Stimulated activated CD4-positive, alpha-beta T cell treated with anti-CD3 and anti-CD28 coated beads, TNF-alpha, amount 100 ng/mL, for 48 hours (primary cell): Measurements from ENCODE around the gene XRCC5.
"Not testable (repeated sequence)": the region's sequence is repeated elsewhere in the genome, so short reads cannot be mapped to it uniquely, and the experiment has no call there.

Source experiments
- DNase-seq, 3 donors: peaks; one replicate each; pipeline ENCODE4 v3.0.0-alpha.2; 2020; ENCODE audit warnings: low read depth in 3 of 3

XRCC5 gene

DNA sequence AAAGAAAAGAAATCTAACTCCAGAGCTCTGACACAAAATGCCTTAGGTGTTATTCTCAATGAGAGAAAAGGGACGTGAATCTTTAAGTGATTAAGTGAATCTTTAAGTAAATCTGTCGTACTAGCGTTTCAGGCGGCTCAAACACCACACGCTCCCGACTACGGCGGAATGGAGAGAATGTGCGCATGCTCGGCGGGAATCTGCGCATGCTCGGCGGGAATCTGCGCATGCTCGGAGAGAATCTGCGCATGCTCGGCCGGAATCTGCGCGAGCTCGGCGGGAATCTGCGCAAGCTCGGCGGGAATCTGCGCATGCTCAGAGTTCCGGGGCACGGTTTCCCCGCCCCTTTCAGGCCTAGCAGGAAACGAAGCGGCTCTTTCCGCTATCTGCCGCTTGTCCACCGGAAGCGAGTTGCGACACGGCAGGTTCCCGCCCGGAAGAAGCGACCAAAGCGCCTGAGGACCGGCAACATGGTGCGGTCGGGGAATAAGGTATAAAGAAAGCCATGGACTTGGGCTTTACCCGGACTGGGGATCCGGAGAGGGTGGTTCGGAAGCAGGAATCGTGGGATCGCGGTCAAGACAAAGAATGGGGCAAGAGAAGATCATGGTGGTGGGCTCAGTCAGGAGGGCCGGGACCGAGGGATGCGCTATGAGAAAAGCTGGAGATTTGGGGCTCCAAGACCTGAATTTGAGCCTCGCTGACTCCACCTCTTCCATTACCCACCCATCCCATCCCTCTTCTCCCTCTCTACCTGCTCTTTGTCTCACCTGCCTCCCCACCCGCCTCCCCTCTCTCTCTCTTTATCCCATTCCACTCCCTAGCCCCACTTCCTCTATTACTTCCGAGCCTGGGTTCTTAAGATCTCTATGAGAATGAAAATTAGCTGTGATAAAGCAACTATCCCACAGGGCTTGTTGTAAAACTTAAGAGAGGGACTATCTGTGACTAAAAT lies at the start of gene XRCC5:
Gene XRCC5, plus strand, starts transcription at position 382 of the 955 bp plus-strand sequence. Its CDS starts 89 bp downstream, at position 471.
- peak; percentile 96 to 98 (median 96) for DNase-seq

DNA sequence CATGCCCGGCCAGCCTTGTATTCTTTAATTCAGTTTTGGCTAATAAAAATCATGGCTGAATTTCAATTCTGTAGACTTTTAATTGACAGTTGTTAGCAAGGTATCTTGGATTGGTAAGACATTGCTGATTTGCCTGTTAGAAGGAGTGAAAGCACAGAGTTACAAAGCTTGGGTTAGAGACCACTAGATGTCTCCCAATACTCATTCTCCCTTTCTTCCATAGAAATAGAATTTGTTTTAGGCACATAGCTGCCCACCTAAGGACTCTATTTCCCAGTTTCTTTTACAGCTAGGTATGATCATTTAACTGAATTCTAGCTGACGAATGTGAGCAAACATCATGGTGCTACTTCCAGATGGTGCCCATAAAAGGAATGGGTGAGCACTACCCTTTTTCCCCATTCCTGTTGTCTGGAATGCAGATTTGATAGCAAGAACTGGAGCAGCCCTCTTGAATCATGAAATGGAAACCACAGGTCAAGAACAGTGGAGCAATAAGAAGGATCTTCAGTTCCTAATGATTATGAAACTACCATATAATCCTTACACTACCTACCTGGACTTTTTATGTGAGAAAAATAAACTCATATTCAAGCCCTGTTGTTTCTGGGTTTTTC lies 45.0 kb upstream of the XRCC5 start:
- no peak for DNase-seq

DNA sequence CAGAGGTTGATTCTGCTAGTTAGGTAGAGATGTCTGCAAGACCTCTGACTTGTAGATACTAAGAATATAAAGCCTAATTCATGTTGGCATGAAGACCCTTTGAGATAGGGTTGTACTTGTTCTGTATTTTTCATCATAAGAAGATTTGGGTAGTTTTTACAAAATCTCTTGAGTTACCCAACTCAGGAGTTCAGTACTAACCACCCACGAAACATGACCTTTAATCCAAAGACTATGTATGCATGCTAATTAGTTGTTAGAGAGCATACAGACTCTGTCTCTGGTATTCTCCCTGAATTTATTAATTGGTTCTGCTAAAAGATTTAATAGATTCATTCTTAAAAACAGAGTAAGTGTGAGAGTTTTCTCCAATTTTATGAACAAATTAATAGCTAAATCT lies 44.5 kb upstream of the XRCC5 start:
- no peak for DNase-seq

DNA sequence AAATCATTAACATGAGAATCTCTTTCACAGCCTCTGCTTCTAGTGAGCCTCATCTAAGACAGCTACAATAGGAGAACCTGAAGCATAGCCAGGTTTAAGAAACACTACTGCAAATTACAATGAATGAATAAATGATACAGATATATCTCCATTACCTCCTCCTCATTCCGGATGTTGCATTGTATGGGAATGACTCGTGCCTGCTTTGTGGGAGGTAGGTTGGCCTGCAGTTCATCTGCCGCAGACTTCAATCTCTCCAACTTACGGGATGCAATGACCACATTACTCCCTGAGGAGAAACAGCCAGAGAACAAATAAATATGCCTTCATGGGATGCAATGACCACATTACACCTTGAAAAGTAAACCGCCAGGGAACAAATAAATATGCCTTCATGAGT lies 42.9 kb upstream of the XRCC5 start:
- DNase-seq, result no peak

DNA sequence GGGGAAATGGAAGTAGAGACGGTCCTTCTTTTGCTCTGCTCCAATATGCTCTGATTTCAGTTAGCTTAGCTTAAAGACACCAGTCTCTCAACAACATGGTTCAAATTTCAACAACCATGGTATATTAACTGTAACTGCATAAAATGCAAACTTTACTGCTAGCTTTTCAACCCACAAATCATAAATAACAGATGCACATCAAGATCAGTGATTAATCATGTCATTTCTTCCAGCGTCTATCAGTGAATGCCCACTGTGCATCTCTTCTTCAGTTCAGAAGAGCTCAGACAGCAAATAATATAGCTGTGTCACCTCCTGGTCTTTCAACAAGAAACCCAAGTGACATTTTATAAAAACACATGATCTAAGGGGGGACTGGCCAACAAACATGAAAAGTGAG lies 40.1 kb upstream of the XRCC5 start:
- no peak for DNase-seq

DNA sequence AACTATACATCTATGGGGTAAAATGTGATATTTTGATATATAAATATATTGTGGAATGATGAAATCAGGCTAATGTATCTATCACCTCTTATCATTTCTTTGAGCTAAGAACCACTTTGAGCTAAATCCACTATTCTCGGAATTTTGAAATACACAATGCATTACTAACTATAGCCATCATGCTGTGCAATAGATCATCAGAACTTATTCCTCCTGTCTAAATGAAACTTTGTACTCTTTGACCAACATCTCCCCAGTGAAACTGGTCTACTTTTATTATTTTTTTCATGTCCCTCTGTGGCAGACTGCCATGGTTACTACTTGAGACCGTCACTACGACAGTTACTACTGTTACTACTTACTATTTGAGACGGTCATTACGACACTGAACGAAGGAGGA lies 39.0 kb upstream of the XRCC5 start:
- DNase-seq, result no peak

DNA sequence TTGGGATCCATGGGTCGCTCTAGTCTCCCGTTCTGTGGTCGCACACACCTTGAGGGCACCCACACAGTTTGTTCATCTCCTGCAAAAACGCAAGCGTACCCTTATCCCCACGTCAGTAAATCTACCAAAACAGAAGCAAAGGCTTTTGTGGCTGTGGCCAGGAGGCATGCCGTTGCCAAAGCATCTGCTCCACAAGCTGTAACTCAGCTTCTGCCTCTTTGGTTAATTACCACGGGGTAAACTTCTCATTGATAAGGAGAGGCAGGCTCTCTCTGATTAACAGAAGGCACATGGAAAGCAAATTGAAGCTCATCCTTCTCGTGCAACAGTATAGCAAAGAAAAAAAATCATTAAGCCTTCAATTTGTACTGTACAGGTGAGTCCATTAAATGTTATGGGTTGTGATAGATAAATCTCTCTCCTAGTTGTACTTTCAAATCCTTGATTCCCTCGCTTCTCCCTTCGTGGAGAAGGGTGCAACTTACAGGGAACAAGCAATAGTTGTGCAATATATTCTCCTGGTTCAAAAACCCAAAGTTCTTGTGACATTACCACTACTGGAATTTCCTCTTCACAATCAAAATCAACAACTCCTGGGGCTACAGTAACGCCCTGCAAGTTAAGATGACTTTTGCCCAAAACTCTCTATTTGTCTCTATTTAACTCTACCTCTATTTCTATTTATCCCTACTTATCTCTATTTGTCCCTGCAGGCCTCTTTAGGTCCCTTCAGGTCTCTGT lies 37.9 kb upstream of the XRCC5 start:
- no peak for DNase-seq

DNA sequence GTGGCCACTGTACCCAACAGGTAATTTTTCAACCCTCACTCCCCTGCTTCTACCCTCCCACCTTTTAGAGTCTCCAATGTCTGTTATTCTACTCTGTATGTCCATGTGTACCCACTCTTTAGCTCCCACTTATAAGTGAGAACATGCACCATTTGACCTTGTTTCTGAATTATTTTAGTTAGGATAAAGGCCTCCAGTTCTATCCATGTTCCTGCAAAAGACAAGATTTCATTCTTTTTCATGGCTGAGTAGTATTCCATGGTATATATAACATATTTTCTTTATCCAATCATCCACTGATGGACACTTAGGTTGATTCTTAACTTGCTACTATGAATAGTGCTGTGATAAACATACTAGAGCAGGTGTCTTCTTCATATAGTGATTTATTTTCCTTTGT lies 36.7 kb upstream of the XRCC5 start:
- DNase-seq, result no peak

DNA sequence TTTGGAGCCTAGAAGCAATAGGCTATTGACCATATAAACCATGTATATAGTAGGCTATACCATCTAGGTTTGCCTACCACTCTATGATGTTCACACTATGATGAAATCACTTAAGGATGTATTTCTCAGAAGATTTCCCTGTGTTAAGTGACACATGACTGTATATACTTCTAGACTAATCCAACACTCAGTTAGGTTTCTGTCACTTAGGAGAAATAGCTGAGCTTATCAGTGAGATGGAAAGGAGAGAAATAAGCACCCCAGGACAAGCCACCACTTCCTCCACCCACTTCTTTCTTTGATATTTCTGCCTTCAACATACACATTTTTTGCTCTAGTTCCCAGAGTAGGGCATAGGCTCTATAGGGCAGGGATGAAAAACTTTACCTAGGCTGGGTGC lies 35.4 kb upstream of the XRCC5 start:
- DNase-seq, result no peak

DNA sequence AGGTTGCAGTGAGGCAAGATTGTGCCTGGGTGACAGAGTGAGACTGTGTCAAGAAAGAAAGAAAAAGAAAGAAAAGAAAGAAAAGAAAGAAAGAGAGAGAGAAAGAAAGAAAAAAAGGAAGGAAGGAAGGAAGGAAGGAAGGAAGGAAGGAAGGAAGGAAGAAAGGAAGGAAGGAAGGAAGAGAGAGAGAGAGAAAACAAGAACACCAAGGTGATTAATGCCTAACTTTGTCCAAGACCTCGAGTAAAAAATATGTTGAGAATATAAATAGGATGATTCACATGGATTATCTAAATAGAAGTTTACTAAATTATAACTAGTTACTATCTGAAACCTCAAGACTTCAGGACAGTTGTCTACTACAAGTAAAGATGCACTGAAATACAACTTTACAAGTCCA lies 34.8 kb upstream of the XRCC5 start:
- DNase-seq, result no peak

DNA sequence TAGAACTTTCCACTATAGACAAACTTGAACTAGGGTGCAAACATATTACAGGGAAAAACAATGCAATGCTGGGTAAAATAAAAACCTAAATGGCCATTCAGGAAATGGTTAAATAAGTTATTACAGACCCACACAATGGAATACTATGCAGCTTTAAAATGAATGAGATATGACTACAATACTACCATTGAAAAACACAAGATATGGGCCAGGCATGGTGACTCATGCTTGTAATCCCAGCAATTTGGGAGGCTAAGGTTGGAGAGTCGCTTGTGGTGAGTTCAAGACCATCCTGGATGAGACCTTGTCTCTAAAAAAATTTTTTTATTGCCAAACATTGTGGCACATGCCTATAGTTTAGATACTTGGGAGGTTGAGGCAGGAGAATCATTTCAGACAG lies 34.4 kb upstream of the XRCC5 start:
- no peak for DNase-seq

DNA sequence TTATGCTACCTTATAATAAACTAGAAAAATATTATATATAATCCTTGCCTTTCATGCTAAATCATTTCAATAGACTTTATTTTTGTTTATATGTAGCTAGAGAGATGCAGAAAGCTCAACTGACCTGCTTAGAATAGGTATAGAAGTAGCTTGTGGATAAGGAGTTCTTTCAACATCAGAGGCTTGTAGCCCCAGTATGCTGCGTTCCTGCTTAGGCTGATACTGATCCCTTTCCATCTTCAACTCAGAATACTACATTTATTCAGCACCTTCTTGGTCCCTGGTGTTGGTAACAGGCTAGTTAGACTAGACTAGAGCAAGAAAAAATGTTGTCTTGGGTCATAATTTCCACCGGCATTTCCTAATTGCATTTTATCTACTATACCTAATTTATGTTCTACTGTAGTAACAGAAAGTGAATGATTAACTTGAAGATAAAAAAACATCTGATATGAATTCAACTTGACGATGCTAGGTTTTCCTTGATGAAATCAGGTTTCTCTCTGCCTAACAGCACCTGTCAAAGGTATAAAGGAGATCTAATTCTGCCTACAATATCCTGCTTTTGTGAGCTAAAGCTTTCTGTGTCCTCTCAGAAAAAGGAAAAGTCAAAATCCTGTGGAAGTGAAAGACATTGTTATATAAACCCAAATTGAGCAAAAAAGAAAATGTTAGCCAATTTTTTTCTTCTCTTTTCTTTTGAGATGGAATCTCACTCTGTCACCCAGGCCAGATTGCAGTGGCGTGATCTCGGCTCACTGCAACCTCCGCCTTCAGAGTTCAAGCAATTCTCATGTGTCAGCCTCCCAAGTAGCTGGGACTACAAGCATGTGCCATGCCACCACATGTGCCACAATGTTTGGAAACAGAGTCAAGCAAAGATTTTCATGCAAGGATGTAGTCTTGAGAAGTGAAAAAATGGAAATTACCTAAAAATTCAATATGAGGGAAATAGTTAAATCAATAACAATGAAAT lies 33.4 kb upstream of the XRCC5 start:
- DNase-seq, result no peak

DNA sequence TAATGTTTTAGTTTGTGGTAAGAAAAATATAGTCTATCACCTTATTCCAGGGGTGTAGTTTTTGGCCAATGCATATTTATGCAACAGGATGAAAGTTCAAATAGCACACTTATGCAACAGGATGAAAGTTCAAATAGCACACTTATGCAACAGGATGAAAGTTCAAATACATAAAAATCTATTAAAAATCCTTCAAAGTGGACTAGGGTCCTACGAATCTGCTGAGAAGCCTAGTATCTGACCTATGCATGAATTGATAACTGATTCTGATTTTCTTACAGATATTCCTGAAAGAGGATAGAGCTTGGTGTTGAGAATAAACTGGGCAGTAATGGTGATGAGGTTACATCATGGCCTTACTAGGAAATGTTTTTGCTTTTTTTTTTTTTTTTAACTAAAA lies 30.4 kb upstream of the XRCC5 start:
- DNase-seq, result no peak

DNA sequence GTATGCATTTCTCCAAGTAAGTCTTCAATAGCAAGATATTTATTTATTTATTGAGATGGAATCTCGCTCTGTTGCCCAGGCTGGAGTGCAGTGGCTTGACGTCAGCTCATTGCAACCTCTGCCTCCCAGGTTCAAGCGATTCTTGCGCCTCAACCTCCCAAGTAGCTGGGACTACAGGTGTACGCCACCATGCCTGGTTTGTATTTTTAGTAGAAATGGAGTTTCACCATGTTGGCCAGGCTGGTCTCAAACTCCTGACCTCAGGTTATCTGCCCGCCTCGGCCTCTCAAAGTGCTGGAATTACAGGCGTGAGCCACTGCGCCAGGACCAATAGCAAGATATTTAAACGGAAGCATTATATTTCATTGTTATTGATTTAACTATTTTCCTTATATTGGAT lies 29.1 kb upstream of the XRCC5 start:
- DNase-seq, result not testable (repeated sequence)

DNA sequence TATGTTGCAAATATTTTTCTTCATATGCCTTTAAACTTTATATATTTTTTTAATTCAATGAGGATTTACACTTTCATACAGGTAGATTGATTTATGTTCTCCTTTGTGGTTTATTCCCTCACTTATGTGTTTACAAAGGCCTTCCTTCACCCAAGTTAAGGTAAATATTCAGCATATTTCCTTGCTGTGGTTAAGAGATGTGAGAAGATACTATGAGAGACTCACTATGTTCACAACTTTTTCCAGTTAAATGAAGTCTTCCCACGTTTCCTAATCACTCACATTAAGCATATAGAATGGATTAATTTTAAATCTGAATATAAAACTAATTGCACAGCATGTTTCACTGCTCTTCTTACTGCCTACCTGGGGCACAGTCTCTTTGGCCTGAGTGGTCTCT lies 28.1 kb upstream of the XRCC5 start:
- DNase-seq, result no peak

DNA sequence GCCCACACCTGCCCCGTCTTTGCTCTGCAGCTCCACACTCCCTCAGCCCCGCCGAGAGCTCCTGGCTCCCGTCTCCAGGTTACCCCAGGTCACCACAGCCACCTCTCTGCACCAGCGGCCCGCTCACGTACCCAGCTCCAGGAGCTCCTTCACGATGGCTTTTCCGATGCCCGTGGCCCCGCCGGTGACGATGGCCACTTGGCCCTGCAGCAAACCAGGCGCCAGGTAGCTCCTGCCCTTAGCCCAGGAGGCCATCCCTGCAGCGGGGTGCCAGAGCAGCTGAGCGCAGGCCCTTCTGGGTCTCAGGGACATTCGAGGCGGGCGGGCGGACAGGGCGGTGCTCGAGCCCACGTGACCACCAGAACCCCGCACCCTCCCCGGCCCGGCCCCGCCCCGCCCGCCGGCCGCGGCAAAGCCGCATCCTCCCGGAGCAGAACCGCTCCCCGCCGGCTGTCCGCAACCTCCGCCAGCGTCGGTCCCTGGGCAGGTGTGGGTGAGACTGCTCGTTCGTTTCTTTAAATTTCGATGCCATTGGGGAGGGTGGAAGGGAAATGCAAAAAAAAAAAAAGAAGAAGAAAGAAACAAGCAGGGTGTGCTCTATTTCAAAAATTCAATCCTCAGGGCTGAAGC lies 27.5 kb upstream of the XRCC5 start, which contains the start of the genes PECR and TMEM169:
Gene PECR, minus strand, starts transcription at position 323 of the 630 bp plus-strand sequence. Its CDS starts 68 bp downstream, at position 255.
Gene TMEM169, plus strand, starts transcription at position 433 of the 630 bp plus-strand sequence. CDS start 14,045 bp downstream, outside the sequence.
- DNase-seq, result peak; percentile 49 to 79 (median 51)

DNA sequence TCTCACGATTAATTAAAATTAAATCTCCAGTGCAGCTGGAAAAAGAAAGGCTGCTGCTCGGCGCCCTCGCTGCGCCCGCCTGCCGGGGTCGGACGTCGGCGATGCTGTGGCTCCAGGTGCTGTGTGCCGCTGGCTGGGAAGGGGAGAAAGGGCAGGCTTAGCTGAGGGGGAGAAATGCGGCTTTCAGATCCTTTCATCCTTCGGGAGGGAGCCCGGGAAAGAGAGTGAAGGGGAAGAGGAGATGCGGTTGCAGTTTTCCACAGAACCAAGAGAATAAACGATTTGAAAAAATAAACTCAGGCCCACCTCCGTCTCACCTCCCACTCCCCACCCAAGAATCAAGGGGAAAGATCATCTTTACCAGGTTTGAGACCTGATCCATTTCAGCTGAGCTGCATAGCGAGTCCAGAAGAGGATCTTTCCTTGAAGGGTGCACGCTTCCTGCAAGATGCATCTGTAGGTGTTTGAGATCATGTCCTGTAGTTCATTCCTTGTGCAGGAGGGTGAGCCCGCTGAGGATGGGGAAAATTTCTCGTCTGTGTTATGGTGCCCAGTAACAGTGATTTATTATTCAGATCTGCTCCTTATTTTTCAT lies 26.9 kb upstream of the XRCC5 start:
- no peak for DNase-seq

DNA sequence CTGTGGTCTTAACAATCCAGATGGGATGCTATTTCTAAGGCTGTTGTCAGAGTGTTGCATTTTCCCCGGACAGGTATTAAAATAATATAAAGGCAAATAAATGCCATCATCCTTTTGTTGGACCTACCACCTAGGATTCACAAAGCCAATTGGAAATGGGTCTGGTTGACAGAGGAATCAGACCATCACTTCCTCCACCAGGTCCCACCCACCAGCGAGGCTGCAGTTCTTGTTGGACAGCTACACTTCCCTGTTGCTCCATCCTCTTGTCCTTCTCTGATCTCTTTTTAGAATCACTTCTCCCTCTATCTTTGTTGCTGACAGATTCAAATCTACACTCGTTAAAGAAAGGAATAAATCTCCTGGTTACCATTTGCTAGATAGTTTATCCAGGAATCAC lies 26.3 kb upstream of the XRCC5 start:
- DNase-seq, result no peak

DNA sequence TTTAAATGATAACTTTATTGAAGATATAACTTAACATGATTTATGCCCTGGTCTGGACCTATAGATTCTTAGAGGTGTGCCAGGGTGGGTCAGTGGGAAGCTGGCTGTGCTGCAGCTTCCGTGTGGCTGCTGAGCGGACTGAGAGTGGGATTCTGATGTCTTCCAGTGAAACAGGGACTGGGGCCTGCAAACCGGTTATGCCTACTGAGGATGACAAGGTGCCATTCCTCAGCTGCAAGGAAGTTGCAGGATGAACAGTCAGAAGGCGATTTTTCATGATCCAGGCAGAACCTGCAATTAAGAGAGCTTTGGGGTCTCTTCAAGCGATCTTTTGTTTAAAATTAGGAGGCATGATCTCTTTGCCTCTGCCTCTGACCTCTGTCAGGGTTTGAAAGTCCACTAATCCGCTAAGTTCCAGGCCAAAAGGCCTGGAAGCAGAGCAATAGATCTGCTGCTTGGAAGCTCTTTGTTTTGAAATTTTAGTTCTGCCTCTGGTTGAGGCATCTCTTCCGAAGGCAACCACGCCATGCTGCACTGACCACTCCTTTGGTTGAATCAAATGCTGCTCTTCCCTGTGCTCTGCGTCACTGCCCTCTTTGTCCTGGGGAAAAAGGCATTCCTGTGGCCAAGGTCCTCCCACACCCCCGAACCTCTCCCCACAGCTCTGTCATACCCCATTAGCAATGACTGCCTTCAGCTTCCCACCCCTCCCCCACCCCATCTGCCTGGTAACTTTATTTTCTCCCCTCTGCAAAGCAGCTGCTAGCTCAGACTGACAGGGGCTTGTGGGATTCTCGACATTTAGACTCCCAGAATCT lies 25.5 kb upstream of the XRCC5 start:
- no peak for DNase-seq
